ENCODE results near the gene THAP4. TPM values are rescaled to one million over a fixed set of nuclear protein-coding genes. Genes with fewer than 3 reads are reported as not detected.

Gene THAP4
- total and polyA plus RNA-seq, 2 experiments from 2014 or later: 62.9 to 80.4 TPM

GRCh38 chr2:241673797-241674725 is 37.1 kb upstream of the THAP4 start:
- Histone ChIP-seq H3K27me3 (ENCODE audit: insufficient read depth) (no peaks in the 10 kb centered on the region), H3K9me2 (ENCODE audit: insufficient read depth) (no peaks in the 10 kb centered on the region), H3K27ac (ENCODE audit: low read depth) (peak overlapping the region; percentile 63; the same call in 1 of the 2 replicates), H3F3A (replicated peaks; ENCODE audit: low read depth) (no peaks in the 10 kb centered on the region; the same call in none of the 2 replicates), H3K79me2 (replicated peaks; ENCODE audit: insufficient read depth) (no peaks in the 10 kb centered on the region), H2AFZ (no peak overlapping the region), H3K4me2 (no peak overlapping the region), H4K20me1 (replicated peaks; ENCODE audit: insufficient read depth) (peaks cover 4% of the 10 kb centered on the region), H3K4me1 (ENCODE audit: insufficient read depth) (no peaks in the 10 kb centered on the region), H3K4me3 (no peak overlapping the region), H3K36me3 (ENCODE audit: insufficient read depth) (peaks cover 4% of the 10 kb centered on the region; the same call in 1 of the 2 replicates)
- peaks cover 13% of the 10 kb centered on the region for H3K27me3 Mint-ChIP-seq (ENCODE audit: insufficient read depth, low read depth, poor library complexity)
- H3K36me3 Mint-ChIP-seq (ENCODE audit: low read depth): peaks cover 52% of the 10 kb centered on the region
- H3K9me3 Mint-ChIP-seq: no peaks in the 10 kb centered on the region
- peak overlapping the region; percentile 74; the same call in 1 of the 2 replicates for H3K27ac Mint-ChIP-seq
- peak; percentile 75 for ATAC-seq
- TF ChIP-seq, protein P1, sequence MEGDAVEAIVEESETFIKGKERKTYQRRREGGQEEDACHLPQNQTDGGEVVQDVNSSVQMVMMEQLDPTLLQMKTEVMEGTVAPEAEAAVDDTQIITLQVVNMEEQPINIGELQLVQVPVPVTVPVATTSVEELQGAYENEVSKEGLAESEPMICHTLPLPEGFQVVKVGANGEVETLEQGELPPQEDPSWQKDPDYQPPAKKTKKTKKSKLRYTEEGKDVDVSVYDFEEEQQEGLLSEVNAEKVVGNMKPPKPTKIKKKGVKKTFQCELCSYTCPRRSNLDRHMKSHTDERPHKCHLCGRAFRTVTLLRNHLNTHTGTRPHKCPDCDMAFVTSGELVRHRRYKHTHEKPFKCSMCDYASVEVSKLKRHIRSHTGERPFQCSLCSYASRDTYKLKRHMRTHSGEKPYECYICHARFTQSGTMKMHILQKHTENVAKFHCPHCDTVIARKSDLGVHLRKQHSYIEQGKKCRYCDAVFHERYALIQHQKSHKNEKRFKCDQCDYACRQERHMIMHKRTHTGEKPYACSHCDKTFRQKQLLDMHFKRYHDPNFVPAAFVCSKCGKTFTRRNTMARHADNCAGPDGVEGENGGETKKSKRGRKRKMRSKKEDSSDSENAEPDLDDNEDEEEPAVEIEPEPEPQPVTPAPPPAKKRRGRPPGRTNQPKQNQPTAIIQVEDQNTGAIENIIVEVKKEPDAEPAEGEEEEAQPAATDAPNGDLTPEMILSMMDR (conservative IDR thresholded peaks at IDR 0.05; ENCODE audit: low read depth in 2 of 2): peak in 1 of 2 experiments; percentile 28; a peak in 2 of 4 replicates
- TF ChIP-seq NANOG (IDR thresholded peaks at IDR 0.05; ENCODE audit: borderline replicate concordance) (no peak), CREB1 (CRISPR knock-in tag; IDR thresholded peaks at IDR 0.05; ENCODE audit: low read depth) (no peak), POLR2AphosphoS5 (IDR thresholded peaks at IDR 0.05; ENCODE audit: low read depth) (no peak), JUNB (IDR thresholded peaks at IDR 0.05; ENCODE audit: unreplicated experiment) (no peak), REST (IDR thresholded peaks at IDR 0.05; ENCODE audit: unreplicated experiment) (no peak), STAT1 (IDR thresholded peaks at IDR 0.05; ENCODE audit: unreplicated experiment) (no peak)
- H3K4me1 Mint-ChIP-seq: peaks cover 5% of the 10 kb centered on the region; the same call in 2 of the 3 replicates
- H3K4me3 Mint-ChIP-seq: no peak overlapping the region
- peak; percentile 80 for DNase-seq (ENCODE audit: low spot score)

DNA sequence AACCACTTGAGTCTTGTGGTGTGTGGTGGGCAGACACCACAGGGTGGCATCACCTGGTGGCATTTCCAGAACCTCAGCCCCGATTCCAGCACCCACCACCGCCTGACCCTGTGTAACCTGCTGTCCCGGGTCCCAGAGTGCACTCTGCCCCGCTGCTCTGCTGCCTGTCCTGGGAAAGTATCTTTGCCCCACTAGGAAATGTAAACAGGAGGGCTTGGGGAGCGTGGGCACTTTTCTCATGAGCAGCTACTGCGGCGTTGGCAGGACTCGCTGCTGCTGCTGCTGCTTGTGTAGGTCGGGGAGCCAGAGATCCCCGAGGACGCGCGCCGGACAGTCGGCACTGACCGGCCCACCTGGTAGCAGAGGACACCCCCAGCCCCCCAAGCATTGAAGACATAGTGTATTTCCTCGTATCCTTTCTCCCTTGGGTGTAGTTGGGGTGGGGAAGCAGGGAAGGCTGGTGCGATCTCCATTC is 36.3 kb upstream of the THAP4 start:
- H3K36me3 Mint-ChIP-seq (ENCODE audit: low read depth): peaks cover 52% of the 10 kb centered on the region
- Histone ChIP-seq H3K4me2 (no peak overlapping the region), H3K4me3 (no peak overlapping the region), H3K27me3 (ENCODE audit: insufficient read depth) (no peaks in the 10 kb centered on the region), H4K20me1 (replicated peaks; ENCODE audit: insufficient read depth) (no peaks in the 10 kb centered on the region; the same call in 1 of the 2 replicates), H3K27ac (ENCODE audit: low read depth) (no peak overlapping the region; the same call in 1 of the 2 replicates), H3K9me2 (ENCODE audit: insufficient read depth) (no peaks in the 10 kb centered on the region), H3K36me3 (ENCODE audit: insufficient read depth) (peaks cover 4% of the 10 kb centered on the region; the same call in 1 of the 2 replicates), H2AFZ (no peak overlapping the region), H3F3A (replicated peaks; ENCODE audit: low read depth) (no peaks in the 10 kb centered on the region; the same call in none of the 2 replicates), H3K79me2 (replicated peaks; ENCODE audit: insufficient read depth) (no peaks in the 10 kb centered on the region), H3K4me1 (ENCODE audit: insufficient read depth) (no peaks in the 10 kb centered on the region)
- DNase-seq (ENCODE audit: low spot score): no peak
- H3K27ac Mint-ChIP-seq: 0 out of 2 replicates have a peak overlapping the region, but pooled peaks have one; percentile 23
- no peaks in the 10 kb centered on the region for H3K9me3 Mint-ChIP-seq
- no peak overlapping the region for H3K4me3 Mint-ChIP-seq
- peaks cover 5% of the 10 kb centered on the region; the same call in 2 of the 3 replicates for H3K4me1 Mint-ChIP-seq
- peaks cover 8% of the 10 kb centered on the region for H3K27me3 Mint-ChIP-seq (ENCODE audit: insufficient read depth, low read depth, poor library complexity)
- no peak for ATAC-seq
- TF ChIP-seq NANOG (IDR thresholded peaks at IDR 0.05; ENCODE audit: borderline replicate concordance) (no peak), ZNF114 (CRISPR knock-in tag; IDR thresholded peaks at IDR 0.05) (no peak), EZH2phosphoT487 (IDR thresholded peaks at IDR 0.05; ENCODE audit: unreplicated experiment) (no peak), ETS1 (IDR thresholded peaks at IDR 0.05) (no peak), STAT1 (IDR thresholded peaks at IDR 0.05; ENCODE audit: unreplicated experiment) (no peak), JUNB (IDR thresholded peaks at IDR 0.05; ENCODE audit: unreplicated experiment) (no peak), EZH2 (IDR thresholded peaks at IDR 0.05; ENCODE audit: low read depth, unreplicated experiment) (no peak), ZNF331 (CRISPR knock-in tag; IDR thresholded peaks at IDR 0.05; ENCODE audit: low read depth) (no peak), REST (IDR thresholded peaks at IDR 0.05; ENCODE audit: unreplicated experiment) (no peak)
